Ectodermal cell (in vitro differentiated cells): ENCODE measurements around the gene ARPP21.
"Not testable (repeated sequence)": the region's sequence is repeated elsewhere in the genome, so short reads cannot be mapped to it uniquely, and the experiment has no call there.

Source experiments
- H3K27ac ChIP-seq: 2 replicates; pipeline ENCODE4 v1.7.0; 2013; ENCODE audit warnings: mild to moderate bottlenecking, low read depth, low read length; ENCODE audit not compliant: insufficient read depth, poor library complexity, severe bottlenecking
- H3K27me3 ChIP-seq: 2 replicates; pipeline ENCODE4 v1.7.0; 2013; ENCODE audit warnings: mild to moderate bottlenecking, low read length; ENCODE audit not compliant: insufficient read depth, control insufficient read depth, poor library complexity, severe bottlenecking
- H3K36me3 ChIP-seq: one replicate; pipeline ENCODE4 v1.7.0; 2013; ENCODE audit warnings: low read length; ENCODE audit not compliant: control insufficient read depth, insufficient read depth
- H3K4me1 ChIP-seq: one replicate; pipeline ENCODE4 v1.7.0; 2013; ENCODE audit warnings: low read length; ENCODE audit not compliant: control insufficient read depth, insufficient read depth
- H3K4me3 ChIP-seq: 2 replicates; pipeline ENCODE4 v1.7.0; 2013; ENCODE audit warnings: low read depth, low read length, control low read depth; ENCODE audit not compliant: insufficient read depth
- H3K9me3 ChIP-seq: 2 replicates; pipeline ENCODE4 v1.7.0; 2013; ENCODE audit warnings: mild to moderate bottlenecking, low read length, moderate library complexity; ENCODE audit not compliant: control insufficient read depth
- WGBS, 2 experiments: methylation state at CpG; one replicate each; pipeline ENCODE4 v1.1.7; 2013; ENCODE audit warnings: missing lambda C conversion rate in 2 of 2; 5-methylcytosine and 5-hydroxymethylcytosine counted together

The ARPP21 gene

DNA sequence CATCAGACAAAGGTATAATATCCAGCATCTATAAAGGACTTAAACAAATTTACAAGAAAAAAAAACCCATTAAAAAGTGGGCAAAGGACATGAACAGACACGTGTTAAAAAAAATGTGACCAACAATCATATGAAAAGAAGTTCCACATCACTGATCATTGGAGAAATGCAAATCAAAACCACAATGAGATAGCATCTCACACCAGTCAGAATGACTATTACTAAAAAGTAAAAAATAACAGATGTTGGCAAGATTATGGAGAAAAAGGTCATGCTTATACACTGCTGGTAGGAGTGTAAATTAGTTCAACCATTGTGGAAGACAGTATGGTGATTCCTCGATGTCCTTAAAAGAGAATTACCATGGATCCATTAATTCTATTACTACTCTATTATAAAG, 19.1 kb upstream of the ARPP21 start:
- not testable (repeated sequence) for H3K9me3 ChIP-seq, H3K4me3 ChIP-seq, H3K27ac ChIP-seq, H3K36me3 ChIP-seq, H3K4me1 ChIP-seq, H3K27me3 ChIP-seq
- 78 to 87% methylated on average over 1 to 2 of the region's 2 CpGs for WGBS, 2 experiments

DNA sequence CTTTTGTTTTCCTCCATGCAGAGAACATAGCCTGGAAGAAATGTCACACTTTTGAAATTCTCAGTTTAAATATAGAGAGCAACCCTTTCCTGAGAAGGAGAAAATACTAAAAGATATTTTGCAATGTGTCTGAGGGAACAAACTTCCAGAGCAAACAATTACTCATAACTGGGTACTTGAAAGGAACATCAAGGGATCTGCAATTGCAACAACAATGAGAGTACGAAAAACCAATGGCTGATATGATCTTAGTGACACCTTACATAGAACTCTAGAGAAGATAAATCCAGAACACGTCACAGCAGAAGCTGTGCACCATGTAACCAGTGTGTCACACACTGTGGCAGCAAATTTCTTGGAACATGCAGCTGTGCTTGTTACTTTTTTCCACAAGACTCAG, 14.6 kb upstream of the ARPP21 start:
- H3K36me3 ChIP-seq, result no peaks in the 10 kb centered on the region
- H3K27ac ChIP-seq, result no peak overlapping the region
- no peak overlapping the region for H3K4me3 ChIP-seq
- no peaks in the 10 kb centered on the region for H3K27me3 ChIP-seq
- no peaks in the 10 kb centered on the region for H3K9me3 ChIP-seq
- WGBS, 2 experiments, result 93 to 96% methylated on average over 2 of the region's 2 CpGs
- no peaks in the 10 kb centered on the region for H3K4me1 ChIP-seq

DNA sequence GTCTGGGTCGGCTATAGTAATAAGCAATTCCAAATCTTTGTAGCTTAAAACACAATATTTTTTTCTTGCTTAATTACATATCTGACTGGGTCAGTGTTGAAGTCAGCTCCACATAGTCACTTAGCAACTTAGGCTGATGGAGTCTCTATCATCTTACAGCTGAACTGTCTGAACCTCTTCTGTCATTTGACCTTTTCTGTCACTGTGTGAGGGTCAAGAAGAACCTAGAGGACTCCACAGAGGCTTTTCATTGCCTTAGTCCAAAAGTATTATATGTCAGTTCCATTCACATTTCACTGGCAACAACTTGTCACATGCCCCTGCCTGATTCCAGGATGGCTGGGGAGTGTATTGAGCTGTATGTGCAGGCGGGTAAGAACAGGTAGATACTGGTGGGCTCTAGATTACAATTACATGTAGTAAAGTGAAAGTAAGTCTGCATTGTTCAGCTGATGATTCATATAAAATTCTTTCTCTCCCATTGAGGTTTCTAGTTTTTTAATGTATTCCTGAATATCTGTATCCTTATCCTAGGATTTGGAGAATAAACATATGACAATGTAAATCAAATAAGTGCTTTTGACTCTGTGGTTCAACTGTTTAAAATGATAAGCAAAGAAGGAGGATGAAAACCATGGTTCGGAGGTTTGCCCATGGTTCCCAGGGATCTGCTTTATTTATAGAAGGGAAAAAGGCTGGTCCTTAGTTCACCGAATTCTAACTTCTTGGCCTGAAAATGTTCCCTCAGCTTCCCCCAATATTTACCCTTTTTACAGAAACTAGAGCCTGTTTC, 5.8 kb upstream of the ARPP21 start:
- Histone ChIP-seq H3K27ac (no peak overlapping the region), H3K36me3 (no peaks in the 10 kb centered on the region), H3K9me3 (no peaks in the 10 kb centered on the region), H3K27me3 (peaks cover 13% of the 10 kb centered on the region), H3K4me3 (no peak overlapping the region), H3K4me1 (no peaks in the 10 kb centered on the region)
- WGBS, 2 experiments, result 50 to 68% methylated on average over 3 to 4 of the region's 4 CpGs

DNA sequence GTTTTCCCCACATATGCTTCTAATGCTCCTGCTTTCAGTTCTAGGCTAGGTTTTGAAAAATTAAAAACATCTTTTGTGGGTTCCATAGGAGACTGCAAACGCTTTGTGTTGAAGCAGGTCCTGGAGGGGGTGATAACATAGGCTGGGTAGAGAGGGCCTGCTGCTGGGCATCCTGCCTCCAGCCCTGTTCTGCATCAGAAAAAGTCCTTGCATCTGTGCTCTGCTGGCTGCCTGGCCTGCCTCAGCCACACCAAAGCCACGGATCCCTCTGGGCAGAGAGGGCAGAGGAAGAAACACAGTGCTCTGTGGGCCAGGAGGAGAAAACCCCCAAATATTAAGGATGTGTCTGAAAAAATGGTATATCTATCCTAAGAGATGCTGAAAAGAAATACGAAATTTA, 3.9 kb upstream of the ARPP21 start:
- Histone ChIP-seq H3K9me3 (no peaks in the 10 kb centered on the region), H3K4me3 (no peak overlapping the region), H3K36me3 (no peaks in the 10 kb centered on the region), H3K4me1 (no peaks in the 10 kb centered on the region), H3K27ac (no peak overlapping the region), H3K27me3 (peaks cover 32% of the 10 kb centered on the region)
- WGBS, 2 experiments, result 68 to 76% methylated on average over 2 to 3 of the region's 3 CpGs

DNA sequence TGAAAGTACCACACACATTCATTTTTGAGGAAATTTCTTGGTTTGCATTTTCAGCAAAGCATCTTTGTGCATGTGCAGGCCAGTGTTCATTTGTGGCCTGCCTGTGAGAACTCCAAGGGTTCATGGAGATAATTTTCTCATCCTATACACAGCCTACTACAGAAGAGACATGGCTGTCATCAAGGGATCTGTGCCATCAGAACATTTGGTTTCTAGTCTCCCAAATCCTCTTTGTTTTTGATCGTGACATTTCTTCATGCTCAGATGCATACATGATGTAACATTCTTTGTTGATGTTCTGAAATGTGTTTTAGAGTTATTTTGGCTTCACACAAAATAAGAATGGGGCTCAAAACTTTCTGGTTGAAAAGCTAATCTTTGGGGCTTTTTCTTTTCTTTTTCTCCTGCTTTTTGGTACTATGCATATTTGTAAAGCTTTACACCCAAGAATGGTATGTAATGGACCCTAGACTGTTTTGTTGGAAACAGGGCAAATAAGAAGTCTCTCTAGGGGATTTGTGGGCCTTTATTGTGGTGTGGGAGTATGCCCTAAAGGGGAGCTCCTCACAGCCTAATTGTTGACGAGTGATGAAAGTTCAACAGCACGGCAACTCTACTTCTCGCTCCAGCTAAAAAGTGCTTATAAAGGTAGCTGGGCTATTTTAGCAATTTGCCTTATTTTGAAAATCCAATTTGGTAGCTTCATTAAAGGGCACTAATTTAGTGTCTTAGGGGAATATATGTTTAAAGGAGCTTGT, 3.2 kb upstream of the ARPP21 start:
- no peaks in the 10 kb centered on the region for H3K36me3 ChIP-seq
- H3K9me3 ChIP-seq, result no peaks in the 10 kb centered on the region
- H3K27me3 ChIP-seq, result peaks cover 39% of the 10 kb centered on the region
- WGBS, 2 experiments, result 85 to 97% methylated on average over 4 of the region's 4 CpGs
- H3K27ac ChIP-seq, result no peak overlapping the region
- H3K4me3 ChIP-seq, result no peak overlapping the region
- H3K4me1 ChIP-seq, result no peaks in the 10 kb centered on the region

DNA sequence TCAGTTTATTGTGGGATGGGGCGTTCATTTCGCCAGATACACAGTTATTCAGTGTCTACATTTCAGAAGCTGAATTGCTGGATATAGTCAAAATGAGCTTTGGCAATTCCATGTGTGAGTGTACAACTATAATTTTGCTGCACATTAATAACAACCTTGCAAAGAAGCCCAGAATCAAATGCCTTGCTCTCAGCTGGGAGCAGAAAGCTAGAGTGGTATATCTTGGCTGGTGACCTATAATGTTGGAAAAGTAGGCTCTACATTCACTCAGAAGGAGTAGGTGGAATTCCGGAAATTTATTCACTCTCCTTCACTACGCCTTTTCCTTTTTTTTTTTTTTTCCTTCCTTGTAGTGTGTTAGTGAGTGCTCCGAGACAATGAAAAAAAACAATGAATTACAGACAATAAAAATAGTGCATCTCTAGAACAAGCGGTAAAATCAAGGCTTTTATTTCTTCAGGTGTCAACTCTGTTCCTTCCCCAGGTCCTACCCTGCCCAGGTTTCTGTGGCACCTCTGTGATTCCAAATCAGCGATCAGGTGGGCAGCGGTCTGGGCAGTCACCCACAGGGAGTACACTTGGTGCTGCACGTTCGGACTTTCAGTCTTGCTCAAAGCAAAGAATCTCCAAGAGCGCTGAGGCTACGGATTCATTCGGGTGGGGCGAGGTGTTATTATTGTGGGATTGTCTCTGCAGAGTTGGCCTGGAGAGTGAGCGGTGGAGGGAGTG, 910 bp upstream of the ARPP21 start:
- Histone ChIP-seq H3K9me3 (no peaks in the 10 kb centered on the region), H3K4me3 (no peak overlapping the region), H3K27ac (no peak overlapping the region), H3K36me3 (no peaks in the 10 kb centered on the region), H3K4me1 (no peaks in the 10 kb centered on the region), H3K27me3 (peaks cover 58% of the 10 kb centered on the region)
- WGBS, 2 experiments, result 84 to 87% methylated on average over 12 to 15 of the region's 15 CpGs

DNA sequence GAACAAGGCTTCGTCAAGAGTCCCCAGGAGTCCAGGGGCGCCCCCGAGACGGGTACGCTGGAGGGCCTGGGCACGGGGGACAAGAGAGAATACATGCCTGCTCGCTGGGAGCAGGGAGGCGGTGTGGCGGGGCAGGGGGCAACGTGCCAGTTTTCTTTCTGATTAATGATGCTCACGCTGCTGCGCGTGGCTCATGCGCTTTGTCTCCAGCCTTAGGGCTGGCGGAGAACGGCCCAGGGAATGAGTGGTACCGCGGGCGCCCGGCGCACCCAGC, 408 bp upstream of the ARPP21 start:
- Histone ChIP-seq H3K4me1 (no peaks in the 10 kb centered on the region), H3K9me3 (no peaks in the 10 kb centered on the region), H3K27me3 (peaks cover 58% of the 10 kb centered on the region), H3K36me3 (no peaks in the 10 kb centered on the region), H3K4me3 (peak overlapping the region; percentile 48), H3K27ac (no peak overlapping the region)
- 24 to 26% methylated on average over 21 of the region's 21 CpGs for WGBS, 2 experiments

DNA sequence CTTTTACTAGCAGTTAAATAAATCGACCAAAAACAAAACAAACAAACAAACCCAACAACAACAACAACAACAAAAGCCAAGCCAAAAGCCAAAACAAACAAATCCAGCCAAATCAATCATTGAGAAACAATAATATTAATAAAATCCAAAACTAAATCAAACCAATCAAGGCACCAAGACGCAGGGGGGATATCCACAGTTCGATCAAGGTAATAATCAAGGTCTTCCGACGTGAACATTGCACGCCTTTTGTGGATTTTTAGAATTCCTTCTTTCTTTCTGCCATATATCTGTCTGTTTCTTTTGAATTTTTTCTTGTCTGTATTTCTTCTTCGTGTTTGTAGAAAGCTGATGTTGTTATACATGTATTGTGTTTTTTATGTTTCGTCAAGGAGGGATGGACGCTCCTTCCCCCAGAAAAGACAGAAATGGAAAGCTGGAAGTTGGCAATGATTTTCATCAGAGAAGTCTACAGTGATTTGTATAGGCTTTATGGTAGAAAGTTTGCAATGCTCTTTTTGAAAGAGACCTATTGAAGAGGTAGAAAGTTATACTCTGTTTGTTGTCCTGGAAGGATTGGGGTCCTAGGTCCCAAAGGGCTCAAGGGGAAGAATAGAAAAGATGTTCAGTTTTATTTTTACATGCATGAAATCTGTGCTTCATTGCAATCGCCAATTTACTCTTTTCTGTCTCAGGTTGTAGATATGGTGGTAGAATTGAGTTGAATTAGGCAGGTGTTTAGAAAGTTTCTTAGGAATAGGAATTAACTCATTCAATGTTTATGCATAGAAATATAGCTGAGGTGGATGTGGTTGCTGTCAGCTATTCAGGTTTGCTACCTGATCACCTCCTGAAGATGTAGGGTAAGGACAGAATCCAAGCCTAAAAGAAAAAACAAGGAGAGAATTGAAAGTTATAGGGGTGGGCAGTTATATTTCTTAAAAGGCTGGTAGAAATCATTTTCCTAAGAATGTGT, 1.2 kb downstream of the ARPP21 start:
- Histone ChIP-seq H3K4me1 (no peaks in the 10 kb centered on the region), H3K27ac (no peak overlapping the region), H3K4me3 (peak overlapping the region; percentile 48), H3K36me3 (no peaks in the 10 kb centered on the region), H3K9me3 (no peaks in the 10 kb centered on the region), H3K27me3 (peaks cover 58% of the 10 kb centered on the region)
- WGBS, 2 experiments, result 58 to 68% methylated on average over 10 of the region's 10 CpGs

DNA sequence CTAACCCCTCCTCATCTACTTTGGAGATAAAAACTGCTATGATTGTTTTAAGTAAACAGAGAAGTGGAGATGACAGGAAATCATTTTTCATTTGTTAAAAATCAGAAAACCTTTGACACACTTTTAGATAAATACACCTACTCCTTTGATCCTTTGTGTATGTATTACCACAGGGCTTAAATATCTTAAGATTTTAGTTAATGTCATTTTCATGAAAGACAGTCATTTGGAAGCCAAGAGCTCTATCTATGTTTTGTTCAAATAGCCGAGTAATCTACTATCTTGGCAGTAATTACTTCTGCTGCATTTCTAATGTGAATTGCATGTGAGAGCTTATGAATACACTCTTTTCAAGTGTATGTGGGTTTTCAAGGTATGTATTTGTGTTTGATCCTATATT, 2.0 kb downstream of the ARPP21 start:
- no peaks in the 10 kb centered on the region for H3K4me1 ChIP-seq
- 78 to 94% methylated on average over 1 of the region's 1 CpG for WGBS, 2 experiments
- H3K27ac ChIP-seq, result no peak overlapping the region
- H3K4me3 ChIP-seq, result no peak overlapping the region
- peaks cover 58% of the 10 kb centered on the region for H3K27me3 ChIP-seq
- H3K36me3 ChIP-seq, result no peaks in the 10 kb centered on the region
- no peaks in the 10 kb centered on the region for H3K9me3 ChIP-seq
